Renal cortical epithelial cell (primary cell): ENCODE measurements around the gene MYRIP. TPM values are rescaled to one million over a fixed set of nuclear protein-coding genes. Genes with fewer than 3 reads are reported as not detected.
"Not testable (repeated sequence)": the region's sequence is repeated elsewhere in the genome, so short reads cannot be mapped to it uniquely, and the experiment has no call there.

ENCODE experiments used
- DNase-seq: peaks from one replicate; pipeline ENCODE4 v3.0.0-alpha.2; 2011; ENCODE audit warnings: low read depth
- total RNA-seq: library from RNA; depleted of rRNA; stranded (reverse); fragments of >200 nt; gene quantifications from 2 replicates; pipeline ENCODE4 v1.2.3, GENCODE V29; 2014

The MYRIP gene
- total RNA-seq, 1 donor from 2014 or later: 0.35 TPM

DNA sequence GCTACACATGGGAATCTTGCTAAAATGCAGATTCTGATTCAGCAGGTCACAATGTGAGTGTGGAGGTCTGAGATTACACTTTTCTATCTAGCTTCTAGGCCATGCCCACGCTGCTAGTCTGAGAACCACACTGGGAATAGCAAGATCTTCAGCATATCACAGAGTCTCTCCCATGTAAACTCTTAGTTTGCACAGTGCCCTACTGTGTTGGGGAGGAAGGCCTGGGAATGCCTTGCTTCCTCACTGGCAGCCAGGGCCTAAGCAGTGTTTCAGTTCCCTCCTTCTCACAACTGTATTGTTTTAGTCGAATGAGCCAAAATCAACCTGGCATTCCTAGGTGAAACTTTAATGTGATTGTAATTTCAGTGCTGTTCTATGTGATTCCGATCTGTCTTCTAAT, 320.1 kb downstream of the MYRIP start:
- no peak for DNase-seq

DNA sequence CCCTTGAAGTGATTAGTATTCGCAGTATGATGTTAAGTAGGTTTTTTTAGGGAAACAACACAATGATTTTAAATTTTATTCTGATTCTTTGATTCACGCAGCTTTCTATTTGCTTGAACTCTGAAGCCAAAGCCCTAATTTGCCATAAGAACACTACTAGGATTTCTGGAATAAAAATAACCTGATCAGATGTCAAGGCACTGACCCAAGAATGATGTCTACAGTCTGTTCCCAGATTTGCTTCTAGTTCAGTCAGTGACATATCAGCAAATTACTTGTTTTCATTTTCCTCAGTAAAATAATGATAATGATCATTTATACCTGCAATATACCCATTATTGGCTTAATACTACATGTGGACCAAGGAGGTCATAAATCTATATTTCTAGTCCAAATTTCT, 320.6 kb downstream of the MYRIP start:
- DNase-seq: no peak

DNA sequence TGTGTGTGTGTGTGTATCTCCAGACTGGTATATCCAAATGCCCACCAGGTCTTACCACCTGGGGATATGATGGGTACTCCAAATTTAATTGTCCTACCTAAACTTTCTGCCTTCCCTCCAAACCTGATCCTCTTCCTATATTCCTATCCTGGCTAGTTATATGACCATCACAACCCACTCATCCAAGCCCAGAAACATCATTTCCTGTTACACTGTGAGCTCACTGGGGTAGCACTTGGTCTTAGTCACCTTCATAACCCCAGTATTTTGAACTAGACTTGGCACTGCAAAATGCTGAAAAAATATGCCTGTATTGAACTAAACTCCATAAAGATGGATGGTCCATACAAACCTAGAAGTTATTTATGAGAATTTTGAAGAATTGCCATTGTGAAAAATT, 321.3 kb downstream of the MYRIP start:
- peak; percentile 13 for DNase-seq

DNA sequence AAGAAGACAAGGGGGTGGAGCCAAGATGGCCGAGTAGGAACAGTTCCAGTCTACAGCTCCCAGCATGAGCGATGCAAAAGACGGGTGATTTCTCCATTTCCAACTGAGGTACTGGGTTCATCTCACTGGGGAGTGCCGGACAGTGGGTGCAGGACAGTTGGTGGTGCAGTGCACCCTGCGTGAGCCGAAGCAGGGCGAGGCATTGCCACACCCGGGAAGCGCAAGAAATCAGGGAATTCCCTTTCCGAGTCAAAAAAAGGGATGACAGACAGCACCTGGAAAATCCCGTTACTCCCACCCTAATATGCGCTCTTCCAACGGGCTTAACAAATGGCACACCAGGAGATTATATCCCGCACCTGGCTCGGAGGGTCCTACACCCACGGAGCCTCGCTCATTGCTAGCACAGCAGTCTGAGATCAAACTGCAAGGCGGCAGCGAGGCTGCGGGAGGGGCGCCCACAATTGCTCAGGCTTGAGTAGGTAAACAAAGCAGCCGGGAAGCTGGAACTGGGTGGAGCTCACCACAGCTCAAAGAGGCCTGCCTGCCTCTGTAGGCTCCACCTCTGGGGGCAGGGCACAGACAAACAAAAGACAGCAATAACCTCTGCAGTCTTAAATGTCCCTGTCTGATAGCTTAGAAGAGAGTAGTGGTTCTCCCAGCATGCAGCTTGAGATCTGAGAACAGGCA, 324.6 kb downstream of the MYRIP start:
- DNase-seq: not testable (repeated sequence)

DNA sequence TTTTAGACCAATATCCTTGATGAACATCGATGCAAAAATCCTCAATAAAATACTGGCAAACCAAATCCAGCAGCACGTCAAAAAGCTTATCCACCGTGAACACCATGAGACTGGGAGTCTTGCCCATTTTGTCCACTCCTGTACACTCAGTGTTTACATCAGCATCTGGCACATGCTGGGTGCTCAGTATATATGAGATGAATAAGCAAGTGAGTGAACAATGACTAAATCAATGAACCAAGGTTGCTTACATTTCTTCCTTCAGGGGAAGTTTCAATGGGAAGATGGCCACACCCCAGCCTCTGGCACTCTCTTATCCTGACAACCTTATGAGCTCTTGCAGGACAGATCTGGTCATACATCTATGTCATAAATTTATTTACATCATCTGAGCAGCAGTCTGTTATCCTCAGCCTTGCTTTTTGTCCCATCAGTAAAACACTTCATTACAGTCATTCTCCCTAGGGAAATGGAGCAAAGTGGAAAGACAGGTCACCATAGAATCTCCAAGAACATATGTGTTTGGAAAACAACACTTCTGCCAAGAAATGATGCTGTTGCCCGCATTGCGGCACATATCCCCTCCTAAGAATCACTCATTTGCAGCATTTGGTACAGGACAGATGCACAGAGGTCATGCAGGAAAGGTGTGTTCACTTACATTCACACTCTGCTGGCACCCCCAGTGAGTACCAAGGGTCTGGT, 328.3 kb downstream of the MYRIP start:
- peak; percentile 11 for DNase-seq

DNA sequence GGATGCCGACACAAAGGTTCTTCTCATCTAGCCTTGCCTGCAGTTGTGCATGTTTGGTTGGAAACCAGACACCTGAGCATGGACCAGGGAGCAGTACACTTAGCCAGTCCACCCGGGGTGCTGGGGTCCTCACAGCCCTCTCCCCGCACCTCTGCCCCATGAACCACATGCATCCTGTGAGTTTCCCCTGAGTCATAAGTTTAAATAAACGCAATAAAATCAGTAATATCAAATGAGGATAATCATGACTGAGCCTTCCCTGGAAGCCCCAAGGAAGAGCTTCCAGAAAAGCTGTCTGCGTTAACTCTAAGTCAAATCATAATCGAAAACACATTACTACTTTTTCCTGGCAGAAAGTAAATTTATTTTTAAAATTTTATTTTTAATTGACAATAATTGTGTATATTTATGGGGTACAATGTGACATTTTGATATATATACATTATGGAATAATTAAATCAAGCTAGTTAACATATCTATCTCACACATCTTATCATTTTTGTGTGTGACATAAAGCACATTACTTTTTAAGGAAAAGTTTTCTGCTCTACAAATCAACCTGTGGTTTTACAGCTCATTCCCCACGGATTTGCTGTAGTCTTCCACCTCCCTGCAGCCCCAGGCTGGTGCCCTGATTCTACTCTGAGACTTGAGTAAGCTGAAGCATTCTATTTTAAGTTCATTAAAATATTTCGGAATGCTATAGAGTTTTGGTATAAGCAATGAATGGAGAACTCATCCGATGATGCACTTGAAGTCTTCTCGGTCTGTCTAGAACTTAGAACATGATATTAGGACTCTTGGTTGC, 334.1 kb downstream of the MYRIP start:
- DNase-seq: peak; percentile 21

DNA sequence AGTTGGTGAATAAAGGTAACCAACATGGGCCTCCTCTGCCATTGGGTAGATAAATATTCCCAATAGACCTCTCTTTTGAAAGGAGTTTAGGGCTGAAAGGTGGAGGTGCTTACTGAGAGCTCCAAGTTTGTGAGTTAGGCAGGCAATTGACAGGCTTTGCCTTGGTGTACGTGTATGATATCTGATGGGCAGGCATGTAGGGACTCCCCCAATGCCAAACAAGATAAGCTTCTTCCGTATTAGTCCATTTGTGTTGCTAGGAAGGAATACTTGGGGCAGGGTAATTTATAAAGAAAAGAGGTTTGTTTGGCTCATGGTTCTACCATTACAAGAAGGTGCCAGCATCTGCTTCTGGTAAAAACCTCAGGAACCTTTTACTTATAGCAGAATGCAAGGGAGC, 339.4 kb downstream of the MYRIP start:
- no peak for DNase-seq

DNA sequence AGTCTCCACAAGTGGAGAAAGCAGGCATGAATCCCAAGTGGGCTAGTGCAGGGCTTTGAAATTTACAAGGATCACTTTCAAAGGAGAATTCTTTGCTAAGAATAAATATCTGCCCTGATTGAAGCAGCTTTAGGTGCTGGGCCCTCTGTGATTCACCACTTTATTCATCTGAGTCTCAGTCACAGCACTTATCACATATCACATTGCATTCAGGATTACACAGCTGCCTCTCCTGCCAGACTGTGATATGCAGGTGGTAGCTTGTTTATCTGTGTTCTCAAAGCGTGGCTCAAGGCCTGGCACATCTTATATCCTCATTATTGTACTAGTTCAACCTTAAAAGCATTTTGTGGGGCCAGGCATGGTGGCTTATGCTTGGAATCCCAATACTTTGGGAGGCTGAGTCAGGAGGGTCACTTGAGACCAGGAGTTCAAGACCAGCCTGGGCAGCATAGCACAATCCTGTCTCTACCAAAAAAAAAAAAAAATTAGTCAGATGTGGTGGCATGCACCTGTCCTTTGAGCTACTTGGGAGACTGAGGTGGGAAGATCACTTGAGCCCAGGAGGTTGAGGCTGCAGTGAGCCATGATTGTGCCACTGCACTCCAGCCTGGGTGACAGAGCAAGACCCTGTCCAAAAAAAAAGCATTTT, 343.2 kb downstream of the MYRIP start:
- DNase-seq: no peak

DNA sequence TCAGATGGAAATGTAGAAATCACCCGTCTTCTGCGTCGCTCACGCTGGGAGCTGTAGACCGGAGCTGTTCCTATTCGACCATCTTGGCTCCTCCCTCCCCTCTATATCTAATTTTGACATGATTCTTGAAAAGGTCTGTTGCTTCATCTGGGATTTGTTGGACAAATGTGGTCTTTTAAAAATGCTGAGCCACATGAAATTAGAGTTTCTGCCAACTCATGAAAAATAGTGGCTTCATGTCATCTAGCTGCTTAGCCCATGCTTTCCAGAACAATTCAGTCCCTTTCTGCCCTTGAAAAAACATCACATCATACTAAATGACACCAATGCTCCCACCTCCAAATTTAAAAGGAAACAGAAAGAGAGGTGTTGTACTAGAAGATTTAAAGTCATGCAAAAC, 351.5 kb downstream of the MYRIP start:
- no peak for DNase-seq

DNA sequence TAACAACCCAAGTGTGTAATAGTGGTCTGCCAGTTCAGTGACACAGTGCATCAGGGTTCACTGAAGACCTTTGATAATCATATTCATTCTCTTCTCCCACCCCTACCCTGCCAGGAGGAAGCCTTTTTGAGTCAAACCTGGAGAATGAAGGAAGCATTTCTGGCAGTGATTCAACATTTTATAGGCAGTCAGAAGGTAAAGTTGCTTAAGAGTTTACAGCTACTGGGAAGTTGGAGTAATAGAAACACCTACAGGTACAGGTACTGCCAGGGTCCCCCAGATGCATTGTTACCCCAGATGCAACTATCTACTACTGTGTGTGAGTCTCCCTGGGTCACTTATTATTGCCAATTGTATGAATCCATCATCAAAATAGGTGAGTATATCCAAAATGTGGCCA, 353.2 kb downstream of the MYRIP start:
- DNase-seq: peak; percentile 29

DNA sequence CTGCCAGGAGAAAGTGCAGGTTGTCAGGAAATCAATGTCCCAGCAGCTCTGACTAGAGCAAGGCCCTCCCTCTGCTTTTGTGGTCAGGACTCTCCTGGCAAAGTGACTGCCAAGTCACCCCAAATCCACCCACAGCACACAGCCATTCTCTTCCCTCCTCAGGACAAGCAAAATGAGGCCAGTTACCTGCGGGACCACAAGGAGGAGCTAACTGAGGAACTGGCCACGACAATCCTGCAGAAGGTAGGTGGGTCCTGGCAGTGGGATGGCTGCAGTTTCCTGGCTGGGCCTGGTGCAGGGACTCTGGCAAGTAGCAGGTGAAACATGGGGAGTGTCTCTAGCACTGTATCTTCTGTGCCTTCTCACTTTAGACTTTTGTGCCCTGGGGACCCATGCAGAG, 357.6 kb downstream of the MYRIP start:
- no peak for DNase-seq

DNA sequence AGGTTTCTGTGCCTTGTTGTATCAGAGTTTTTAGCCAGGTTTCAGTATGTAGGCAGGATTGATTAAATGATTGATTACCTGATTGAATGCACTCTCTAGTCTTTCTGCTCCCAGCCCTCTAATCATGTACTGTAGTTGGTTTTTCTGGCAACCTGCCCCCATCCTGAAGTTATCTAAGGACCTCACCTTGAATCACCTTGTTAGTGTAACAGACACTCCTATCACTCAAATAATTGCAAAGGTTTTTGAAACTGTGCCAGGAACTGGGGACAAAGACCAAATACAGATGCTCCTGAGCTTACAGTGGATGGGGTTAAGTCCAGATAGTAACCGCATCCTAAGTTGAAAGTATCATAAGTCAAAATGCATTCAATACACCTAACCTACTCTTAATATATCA, 358.5 kb downstream of the MYRIP start:
- no peak for DNase-seq

DNA sequence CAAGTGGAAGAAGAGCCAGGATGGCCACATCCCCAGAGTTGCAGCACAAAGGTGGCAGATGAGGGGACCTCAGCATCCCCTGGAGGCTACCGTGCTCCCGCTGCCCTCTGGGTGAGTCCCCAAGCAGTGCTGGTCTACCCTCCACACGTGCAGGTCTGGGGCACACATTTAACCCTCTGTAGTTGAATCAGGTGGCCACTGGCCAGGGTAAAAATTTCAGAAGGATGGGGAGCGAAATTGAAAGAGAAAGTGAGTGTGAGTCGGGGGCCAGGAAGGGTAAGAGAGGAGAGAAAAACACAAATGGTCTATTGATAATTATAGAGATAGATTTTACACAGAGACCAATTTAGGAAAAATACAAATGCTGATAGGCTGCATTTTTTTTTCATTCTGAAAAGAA, 360.6 kb downstream of the MYRIP start:
- DNase-seq: no peak

DNA sequence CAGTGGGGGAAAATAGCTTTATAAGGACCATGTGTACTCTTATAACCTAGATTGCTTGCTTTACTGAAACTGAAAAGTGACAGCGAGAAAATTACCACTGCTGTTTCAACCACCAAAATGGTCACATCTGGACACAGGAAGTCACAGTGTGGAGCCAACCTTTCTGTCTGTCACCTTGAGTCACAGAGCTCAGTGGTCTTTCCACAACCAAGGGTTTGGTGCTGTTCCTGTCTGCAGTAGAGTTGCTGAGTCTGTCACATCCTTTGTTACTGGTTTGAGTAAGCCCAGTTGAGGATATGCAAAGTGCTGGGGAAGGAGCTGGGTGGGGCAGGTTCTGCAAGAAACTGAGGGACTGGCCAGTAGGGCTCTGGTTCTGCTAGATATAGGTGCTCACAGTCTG, 361.0 kb downstream of the MYRIP start:
- DNase-seq: no peak

DNA sequence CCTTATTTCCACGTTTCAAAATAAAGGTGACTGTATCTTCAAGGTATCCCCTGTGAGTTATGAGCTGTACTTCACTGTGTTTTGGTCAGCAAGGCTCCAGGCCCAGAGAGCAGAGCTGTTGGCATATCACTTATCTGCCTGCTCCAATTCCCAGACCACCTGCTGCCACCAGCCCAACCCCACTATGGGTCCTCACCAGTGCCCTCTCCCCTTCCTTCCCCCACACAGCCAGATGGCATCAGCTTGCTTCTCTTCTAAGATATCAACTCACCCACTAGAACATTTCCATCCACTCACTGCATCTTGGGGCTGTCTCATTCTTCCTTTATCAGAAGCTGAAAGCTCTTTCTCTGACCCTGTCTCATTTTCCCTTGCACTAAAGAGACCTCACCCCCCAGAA, 363.2 kb downstream of the MYRIP start:
- no peak for DNase-seq

DNA sequence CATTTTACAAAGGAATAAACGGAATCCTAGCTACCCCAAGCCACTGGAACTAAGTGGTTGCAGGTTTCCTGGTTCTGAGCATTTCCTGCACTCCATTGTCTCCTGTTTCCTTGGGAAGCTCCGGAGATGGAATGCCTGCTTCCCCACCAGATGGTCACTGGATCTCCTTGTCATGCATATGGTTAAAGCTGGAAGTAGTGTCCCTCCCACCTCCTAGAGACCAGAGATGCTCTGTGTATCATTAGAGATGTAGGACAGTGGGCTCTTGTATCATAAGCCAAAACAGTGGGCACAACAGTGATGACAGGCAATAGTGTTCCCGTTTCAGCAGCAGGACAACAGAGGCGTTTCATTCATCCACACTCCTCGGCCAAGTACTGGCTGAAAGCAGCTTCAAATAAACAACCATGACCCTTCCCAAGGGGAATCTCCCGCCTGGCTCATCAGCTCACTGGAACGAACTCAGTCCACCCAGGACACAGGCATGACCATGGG, 363.9 kb downstream of the MYRIP start:
- DNase-seq: no peak

DNA sequence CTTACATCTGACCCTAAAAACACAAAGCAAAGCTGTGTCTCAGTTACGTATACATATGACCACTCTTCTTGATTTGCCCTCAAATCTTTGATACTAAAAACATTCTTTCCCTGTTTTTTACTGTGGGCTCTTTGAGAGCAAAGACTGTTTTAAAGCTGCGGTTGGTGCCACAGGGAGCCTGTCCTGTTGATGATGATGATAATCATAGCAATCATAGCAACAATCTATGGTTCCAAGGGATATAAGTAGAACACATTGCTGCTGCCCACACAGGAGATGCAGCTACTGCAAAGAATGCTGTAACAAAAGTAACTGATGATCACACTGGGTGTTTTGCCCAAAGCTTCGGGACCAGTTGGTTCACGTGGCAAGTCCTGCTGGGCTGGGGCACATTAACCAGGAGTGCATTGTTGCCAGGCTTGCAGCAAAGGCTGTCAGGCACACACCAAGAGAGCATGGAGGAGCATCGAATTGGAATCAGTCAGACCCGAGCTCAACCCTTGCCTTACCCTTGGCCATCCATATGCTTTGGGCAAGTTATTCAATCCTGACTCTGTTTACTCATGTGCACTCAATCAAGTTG, 368.7 kb downstream of the MYRIP start:
- DNase-seq: no peak

DNA sequence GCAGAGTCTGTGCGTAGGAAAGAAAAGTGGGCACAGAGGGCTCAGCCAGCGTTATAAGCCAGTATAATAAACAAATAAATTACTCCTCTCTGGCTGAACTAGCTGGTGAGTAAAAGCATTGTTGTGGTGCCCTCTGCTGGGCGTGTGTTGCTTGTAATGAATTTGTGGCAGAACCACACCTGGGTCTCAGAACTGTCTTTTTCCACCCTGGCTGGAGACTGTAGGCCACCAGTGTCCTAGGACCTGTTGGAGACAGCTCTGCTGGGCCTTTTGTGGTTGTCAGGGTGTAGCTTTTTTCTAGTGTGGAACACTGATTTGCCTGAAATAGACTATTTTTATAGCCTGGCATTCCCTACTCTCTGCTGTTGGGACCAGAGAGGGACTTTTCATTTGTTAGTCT, 369.6 kb downstream of the MYRIP start:
- DNase-seq: peak; percentile 63

DNA sequence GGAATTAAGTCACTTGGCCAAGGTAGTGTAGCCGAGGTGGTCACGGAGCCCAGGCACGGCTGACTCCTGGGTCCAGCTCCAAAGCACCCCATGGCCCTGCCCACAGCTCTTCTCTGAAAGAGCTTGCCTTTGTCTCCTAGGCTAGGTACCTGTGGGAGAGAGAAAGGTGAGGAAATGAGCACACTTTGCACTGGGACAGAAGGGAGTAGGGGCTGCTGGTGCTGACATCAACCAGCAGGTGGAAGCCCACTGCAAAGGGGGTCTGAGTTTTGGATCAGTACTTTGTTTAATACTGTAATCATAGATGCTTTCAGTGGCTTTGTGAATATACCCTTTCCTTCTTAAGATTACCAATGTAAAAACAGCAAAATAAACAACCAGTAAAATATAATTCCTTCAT, 371.8 kb downstream of the MYRIP start:
- no peak for DNase-seq

DNA sequence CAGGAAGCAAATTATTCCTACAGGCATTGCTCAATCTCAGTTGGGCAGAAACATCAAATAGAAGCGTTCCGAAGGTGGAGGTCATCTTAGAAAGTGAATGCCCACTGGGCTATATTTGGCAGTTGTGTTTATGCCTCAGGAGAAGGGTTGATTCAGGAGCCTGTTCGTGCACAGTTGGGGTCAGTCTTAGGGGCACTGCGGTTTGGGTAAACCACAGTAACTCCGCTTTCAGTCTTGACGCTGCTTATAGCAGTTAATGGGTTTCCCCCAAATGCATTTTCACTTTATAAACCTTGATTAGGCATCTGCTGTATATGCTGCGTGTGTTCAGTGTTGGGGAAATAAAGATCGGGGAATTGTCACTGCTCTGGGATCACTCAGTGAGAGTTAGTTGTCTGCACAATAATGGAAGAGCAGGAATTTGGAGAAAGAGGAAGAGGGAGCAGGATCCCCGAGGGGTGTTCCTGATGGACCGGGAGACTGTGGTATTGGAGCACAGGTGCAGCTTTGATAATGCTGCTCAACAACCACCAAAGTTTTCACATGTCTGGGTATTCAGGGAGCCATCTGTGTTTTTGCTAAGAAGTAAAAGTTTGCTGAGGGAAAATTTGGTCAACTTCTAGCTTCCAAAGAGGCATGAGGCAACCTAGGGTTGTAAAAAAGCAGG, 375.8 kb downstream of the MYRIP start:
- DNase-seq: no peak

DNA sequence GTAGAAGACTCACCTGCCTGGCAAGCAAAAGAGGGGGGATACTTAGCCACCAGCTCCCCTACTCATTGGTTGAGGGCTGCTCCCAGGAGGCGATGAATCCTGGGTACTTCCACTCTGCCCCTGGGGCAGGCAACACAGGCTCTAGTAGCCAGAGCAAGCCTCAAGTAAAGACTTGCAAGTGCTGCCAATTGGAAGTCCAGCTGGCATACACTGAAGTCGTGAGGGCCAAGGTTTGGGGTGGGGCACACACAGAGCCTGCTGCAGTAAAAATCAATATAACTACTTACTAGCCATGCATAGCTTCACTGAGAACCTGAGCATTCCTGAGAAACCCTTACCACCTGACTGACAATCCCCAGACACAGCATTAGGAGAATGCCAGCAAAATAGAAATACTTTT, 377.1 kb downstream of the MYRIP start:
- DNase-seq: no peak
